ENCODE results near the gene ZNF667. TPM values are rescaled to one million over a fixed set of nuclear protein-coding genes. Genes with fewer than 3 reads are reported as not detected.

The ZNF667 gene
- total RNA-seq, 1 experiment from 2014 or later: 3.2 TPM

- POLR2A ChIA-PET (ENCODE audit: unreplicated experiment): no interaction called here
- Histone ChIP-seq H2AFZ (ENCODE audit: low read length) (no peak overlapping the region), H3K27ac (ENCODE audit: low read length) (no peak overlapping the region), H3K9me2 (replicated peaks; ENCODE audit: low read length) (no peaks in the 10 kb centered on the region), H3K4me3 (ENCODE audit: low read length) (no peak overlapping the region), H3K79me2 (ENCODE audit: low read length) (no peaks in the 10 kb centered on the region), H4K20me1 (ENCODE audit: low read length) (no peaks in the 10 kb centered on the region), H3K9ac (ENCODE audit: low read length) (no peak overlapping the region), H3K36me3 (ENCODE audit: low read depth, low read length) (peaks cover 9% of the 10 kb centered on the region; the same call in 1 of the 2 replicates), H3K4me2 (ENCODE audit: low read length) (no peak overlapping the region), H3K9me3 (ENCODE audit: low read length) (peaks cover 61% of the 10 kb centered on the region), H3K4me1 (ENCODE audit: insufficient read depth, low read length) (no peaks in the 10 kb centered on the region), H3K27me3 (ENCODE audit: low read length) (no peaks in the 10 kb centered on the region), H3F3A (ENCODE audit: low read length, unreplicated experiment) (no peaks in the 10 kb centered on the region)
- CTCF ChIA-PET: no interaction called here
- intact Hi-C loops (cut with micrococcal nuclease): no loop called here
- BruUV-seq (replicated peaks): no TSS peak
- no peak for DNase-seq
- no peak for ATAC-seq
- TF ChIP-seq EZH2phosphoT487 (IDR thresholded peaks at IDR 0.05; ENCODE audit: borderline replicate concordance, low read length) (no peak), CTCF (conservative IDR thresholded peaks at IDR 0.05; ENCODE audit: low read depth, low read length) (no peak), EZH2 (IDR thresholded peaks at IDR 0.05; ENCODE audit: low read length, unreplicated experiment) (no peak)
Observed at GRCh38 chr19:56504581-56504980, 27.4 kb upstream of the ZNF667 start.

GRCh38 chr19:56491399-56491798 is 14.3 kb upstream of the ZNF667 start:
- no peak for ATAC-seq
- no TSS peak for BruUV-seq (replicated peaks)
- Histone ChIP-seq H3K9me3 (ENCODE audit: low read length) (peaks cover 84% of the 10 kb centered on the region), H3K27ac (ENCODE audit: low read length) (no peak overlapping the region), H3K27me3 (ENCODE audit: low read length) (no peaks in the 10 kb centered on the region), H3K4me3 (ENCODE audit: low read length) (no peak overlapping the region), H3K36me3 (ENCODE audit: low read depth, low read length) (peaks cover 54% of the 10 kb centered on the region), H3K9ac (ENCODE audit: low read length) (no peak overlapping the region), H3F3A (ENCODE audit: low read length, unreplicated experiment) (no peaks in the 10 kb centered on the region), H3K4me1 (ENCODE audit: insufficient read depth, low read length) (no peaks in the 10 kb centered on the region), H3K4me2 (ENCODE audit: low read length) (no peak overlapping the region), H4K20me1 (ENCODE audit: low read length) (no peaks in the 10 kb centered on the region), H2AFZ (ENCODE audit: low read length) (no peak overlapping the region), H3K9me2 (replicated peaks; ENCODE audit: low read length) (no peaks in the 10 kb centered on the region), H3K79me2 (ENCODE audit: low read length) (0 out of 2 replicates have a peak, but pooled peaks cover 6% of the 10 kb centered on the region)
- TF ChIP-seq EZH2phosphoT487 (IDR thresholded peaks at IDR 0.05; ENCODE audit: borderline replicate concordance, low read length) (no peak), CTCF (conservative IDR thresholded peaks at IDR 0.05; ENCODE audit: low read depth, low read length) (no peak), EZH2 (IDR thresholded peaks at IDR 0.05; ENCODE audit: low read length, unreplicated experiment) (no peak)
- intact Hi-C loops (cut with micrococcal nuclease): no loop called here
- no peak for DNase-seq
- ChIA-PET CTCF (no interaction called here), POLR2A (ENCODE audit: unreplicated experiment) (no interaction called here)

GRCh38 chr19:56477429-56478338 is 539 bp upstream of the ZNF667 start:
- H3K4me1 ChIP-seq (ENCODE audit: insufficient read depth, low read length): no peaks in the 10 kb centered on the region
- BruUV-seq (replicated peaks): no TSS peak
- DNase-seq (peak; percentile 86), ATAC-seq (peak; percentile 90)
- peak overlapping the region; percentile 65 for H3K4me3 ChIP-seq (ENCODE audit: low read length)
- intact Hi-C loops (cut with micrococcal nuclease): loop anchor here (5.0 kb wide), 1 partner anchor 335 kb away; the partner anchor contains the start of gene ZNF444
- CTCF ChIA-PET: no interaction called here
- peaks cover 60% of the 10 kb centered on the region for H3K9me3 ChIP-seq (ENCODE audit: low read length)
- no peaks in the 10 kb centered on the region for H3F3A ChIP-seq (ENCODE audit: low read length, unreplicated experiment)
- peak overlapping the region; percentile 39 for H3K27ac ChIP-seq (ENCODE audit: low read length)
- peaks cover 31% of the 10 kb centered on the region for H3K79me2 ChIP-seq (ENCODE audit: low read length)
- POLR2A ChIA-PET (ENCODE audit: unreplicated experiment): no interaction called here
- no peaks in the 10 kb centered on the region for H3K27me3 ChIP-seq (ENCODE audit: low read length)
- H2AFZ ChIP-seq (ENCODE audit: low read length): peak overlapping the region; percentile 97
- H3K4me2 ChIP-seq (ENCODE audit: low read length): peak overlapping the region; percentile 91
- H4K20me1 ChIP-seq (ENCODE audit: low read length): no peaks in the 10 kb centered on the region
- peak overlapping the region; percentile 59 for H3K9ac ChIP-seq (ENCODE audit: low read length)
- peaks cover 36% of the 10 kb centered on the region for H3K36me3 ChIP-seq (ENCODE audit: low read depth, low read length)
- H3K9me2 ChIP-seq (replicated peaks; ENCODE audit: low read length): no peaks in the 10 kb centered on the region
- TF ChIP-seq EZH2phosphoT487 (IDR thresholded peaks at IDR 0.05; ENCODE audit: borderline replicate concordance, low read length) (no peak), EZH2 (IDR thresholded peaks at IDR 0.05; ENCODE audit: low read length, unreplicated experiment) (no peak), CTCF (conservative IDR thresholded peaks at IDR 0.05; ENCODE audit: low read depth, low read length) (no peak)
